Measurements from ENCODE around the gene RCOR1.
"Not testable (repeated sequence)": the region's sequence is repeated elsewhere in the genome, so short reads cannot be mapped to it uniquely, and the experiment has no call there.

Gene RCOR1

GRCh38 chr14:102589761-102590290 is 2.6 kb upstream of the RCOR1 start:
- DNase-seq (ENCODE audit: low read depth) = no peak
- no peak overlapping the region for H3K4me3 ChIP-seq (ENCODE audit: low read depth, low read length)

- H3K4me3 ChIP-seq (ENCODE audit: low read depth, low read length) = peak overlapping the region; percentile 78
- DNase-seq (ENCODE audit: low read depth) = no peak
These were observed 1.8 kb upstream of the RCOR1 start for GRCh38 chr14:102590667-102591099.

GRCh38 chr14:102591372-102591943 is 991 bp upstream of the RCOR1 start:
- DNase-seq (ENCODE audit: low read depth) = no peak
- peak overlapping the region; percentile 78 for H3K4me3 ChIP-seq (ENCODE audit: low read depth, low read length)

- DNase-seq (ENCODE audit: low read depth) = no peak
- H3K4me3 ChIP-seq (ENCODE audit: low read depth, low read length) = peak overlapping the region; percentile 95
These were observed 263 bp downstream of the RCOR1 start for GRCh38 chr14:102592763-102593060.

- no peak for DNase-seq (ENCODE audit: low read depth)
- peak overlapping the region; percentile 95 for H3K4me3 ChIP-seq (ENCODE audit: low read depth, low read length)
These were observed 794 bp downstream of the RCOR1 start for GRCh38 chr14:102593061-102593824.

- no peak for DNase-seq (ENCODE audit: low read depth)
- peak overlapping the region; percentile 95 for H3K4me3 ChIP-seq (ENCODE audit: low read depth, low read length)
These were observed 1.3 kb downstream of the RCOR1 start for GRCh38 chr14:102593825-102594137.

- peak overlapping the region; percentile 95 for H3K4me3 ChIP-seq (ENCODE audit: low read depth, low read length)
- no peak for DNase-seq (ENCODE audit: low read depth)
These were observed 2.2 kb downstream of the RCOR1 start for GRCh38 chr14:102594514-102595175.

GRCh38 chr14:102601378-102601925 is 9.0 kb downstream of the RCOR1 start:
- H3K4me3 ChIP-seq (ENCODE audit: low read depth, low read length) = no peak overlapping the region
- no peak for DNase-seq (ENCODE audit: low read depth)

GRCh38 chr14:102602421-102603292 is 10.2 kb downstream of the RCOR1 start:
- no peak overlapping the region for H3K4me3 ChIP-seq (ENCODE audit: low read depth, low read length)

GRCh38 chr14:102603293-102603907 is 11.0 kb downstream of the RCOR1 start:
- no peak overlapping the region for H3K4me3 ChIP-seq (ENCODE audit: low read depth, low read length)
- no peak for DNase-seq (ENCODE audit: low read depth)

More at GRCh38 chr14:102602421-102603292, 10.2 kb downstream of the RCOR1 start:
- no peak for DNase-seq (ENCODE audit: low read depth)

- DNase-seq (ENCODE audit: low read depth) = no peak
- no peak overlapping the region for H3K4me3 ChIP-seq (ENCODE audit: low read depth, low read length)
These were observed 11.7 kb downstream of the RCOR1 start for GRCh38 chr14:102604183-102604582.

GRCh38 chr14:102605029-102605428 is 12.6 kb downstream of the RCOR1 start:
- H3K4me3 ChIP-seq (ENCODE audit: low read depth, low read length) = no peak overlapping the region
- no peak for DNase-seq (ENCODE audit: low read depth)

- no peak for DNase-seq (ENCODE audit: low read depth)
- no peak overlapping the region for H3K4me3 ChIP-seq (ENCODE audit: low read depth, low read length)
These were observed 13.8 kb downstream of the RCOR1 start for GRCh38 chr14:102606296-102606695.

- H3K4me3 ChIP-seq (ENCODE audit: low read depth, low read length) = no peak overlapping the region
- DNase-seq (ENCODE audit: low read depth) = no peak
These were observed 15.6 kb downstream of the RCOR1 start for GRCh38 chr14:102608064-102608446.

GRCh38 chr14:102610968-102611811 is 18.7 kb downstream of the RCOR1 start:
- H3K4me3 ChIP-seq (ENCODE audit: low read depth, low read length) = no peak overlapping the region
- no peak for DNase-seq (ENCODE audit: low read depth)

- DNase-seq (ENCODE audit: low read depth) = no peak
- no peak overlapping the region for H3K4me3 ChIP-seq (ENCODE audit: low read depth, low read length)
These were observed 23.9 kb downstream of the RCOR1 start for GRCh38 chr14:102616318-102616717.

- no peak overlapping the region for H3K4me3 ChIP-seq (ENCODE audit: low read depth, low read length)
- no peak for DNase-seq (ENCODE audit: low read depth)
These were observed 24.4 kb downstream of the RCOR1 start for GRCh38 chr14:102616799-102617198.

- DNase-seq (ENCODE audit: low read depth); H3K4me3 ChIP-seq (ENCODE audit: low read depth, low read length): not testable (repeated sequence)
These were observed 26.6 kb downstream of the RCOR1 start for GRCh38 chr14:102619012-102619411.

Measured in skeletal muscle cell (primary cell).